K562 (cell line): ENCODE results near the gene SPRING1. TPM values are rescaled to one million over a fixed set of nuclear protein-coding genes. Genes with fewer than 3 reads are reported as not detected.
A peak's percentile ranks its signal among the peaks of the same experiment; 100 is the strongest.

ENCODE experiments used
- ARID3B ChIP-seq: fragments of 250-450 bp; sonication (Bioruptor Pico); IDR thresholded peaks from 2 replicates; pipeline ENCODE4 v1.4.0; 2020; ENCODE audit warnings: borderline replicate concordance
- CHD2 ChIP-seq: IDR thresholded peaks from 2 replicates; pipeline ENCODE4 v1.6.1; 2011; ENCODE audit warnings: low read depth, low read length
- CREM ChIP-seq: IDR thresholded peaks from 2 replicates; pipeline ENCODE4 v1.6.1; 2014; ENCODE audit warnings: antibody characterized with exemption, low read depth
- FOXK2 ChIP-seq, 2 experiments: fragments of 450-650 bp; IDR thresholded peaks in 1 of 2; conservative IDR thresholded peaks in 1 of 2; 2 replicates each; pipeline ENCODE4 v1.6.1; 2016; ENCODE audit warnings: low read depth in 2 of 2, mild to moderate bottlenecking in 1 of 2
- HMGN3 ChIP-seq: IDR thresholded peaks from 2 replicates; pipeline ENCODE4 v1.6.1; 2011; ENCODE audit warnings: borderline replicate concordance, low read depth, mild to moderate bottlenecking, mixed read lengths, low read length; ENCODE audit not compliant: insufficient read length; ENCODE audit errors: extremely low read depth
- HNRNPUL1 ChIP-seq: fragments of 200-400 bp; formaldehyde crosslinking; IDR thresholded peaks from 2 replicates; pipeline ENCODE4 v1.6.1; 2017; ENCODE audit warnings: low read length
- JUND ChIP-seq, 2 experiments: IDR thresholded peaks; 2 replicates in 1 of 2; 3 replicates in 1 of 2; pipeline ENCODE4 v1.6.1; 2011; ENCODE audit warnings: borderline replicate concordance in 2 of 2, low read depth in 2 of 2, low read length in 2 of 2, improper control_type of control experiment in 1 of 2, missing biosample characterization in 1 of 2, missing genetic modification characterization in 1 of 2, missing genetic modification reagents in 1 of 2
- MCM7 ChIP-seq, 2 experiments: fragments of 450-650 bp; IDR thresholded peaks; 2 replicates each; pipeline ENCODE4 v1.6.1; 2016 to 2018
- NCOA6 ChIP-seq: fragments of 450-650 bp; IDR thresholded peaks from 2 replicates; pipeline ENCODE4 v1.6.1; 2017; ENCODE audit warnings: mild to moderate bottlenecking
- NFXL1 ChIP-seq: fragments of 450-650 bp; formaldehyde crosslinking; IDR thresholded peaks from 2 replicates; pipeline ENCODE4 v1.4.0; 2021; ENCODE audit warnings: mild to moderate bottlenecking
- PHB2 ChIP-seq: fragments of 450-650 bp; IDR thresholded peaks from 2 replicates; pipeline ENCODE4 v1.6.1; 2017; ENCODE audit warnings: low read depth
- PHF21A ChIP-seq: fragments of 450-650 bp; IDR thresholded peaks from 2 replicates; pipeline ENCODE4 v1.6.1; 2017; ENCODE audit warnings: low read depth, borderline replicate concordance
- RBFOX2 ChIP-seq: fragments of 200-400 bp; formaldehyde crosslinking; IDR thresholded peaks from 2 replicates; pipeline ENCODE4 v1.6.1; 2017; ENCODE audit warnings: low read depth, mild to moderate bottlenecking, low read length, moderate library complexity
- RBM22 ChIP-seq: fragments of 200-400 bp; formaldehyde crosslinking; IDR thresholded peaks from 2 replicates; pipeline ENCODE4 v1.6.1; 2018; ENCODE audit warnings: low read length, low read depth; ENCODE audit not compliant: poor library complexity, severe bottlenecking
- STAG1 ChIP-seq: sonication (generic); formaldehyde crosslinking; IDR thresholded peaks from 2 replicates; pipeline ENCODE4 v1.5.0; 2020; ENCODE audit warnings: missing genetic modification reagents, borderline replicate concordance
- TAF15 ChIP-seq: fragments of 200-400 bp; formaldehyde crosslinking; IDR thresholded peaks from 2 replicates; pipeline ENCODE4 v1.6.1; 2017; ENCODE audit warnings: mild to moderate bottlenecking, low read depth, low read length, moderate library complexity
- TGIF2 ChIP-seq: sonication (generic); formaldehyde crosslinking; IDR thresholded peaks from 2 replicates; pipeline ENCODE4 v1.8.1; 2022; ENCODE audit warnings: mild to moderate bottlenecking, missing genetic modification reagents, moderate library complexity
- THAP12 ChIP-seq: fragments of 250-450 bp; sonication (Bioruptor Pico); IDR thresholded peaks from 2 replicates; pipeline ENCODE4 v1.9.0; 2021; ENCODE audit warnings: mild to moderate bottlenecking, inconsistent platforms
- U2AF1 ChIP-seq: fragments of 200-400 bp; formaldehyde crosslinking; optimal IDR thresholded peaks from 2 replicates; pipeline ENCODE3; 2017; ENCODE audit warnings: mild to moderate bottlenecking, low read depth, low read length, moderate library complexity
- U2AF2 ChIP-seq: fragments of 200-400 bp; formaldehyde crosslinking; optimal IDR thresholded peaks from 2 replicates; pipeline ENCODE3; 2017; ENCODE audit warnings: low read depth, mild to moderate bottlenecking, low read length
- ZBTB8A ChIP-seq: fragments of 450-650 bp; IDR thresholded peaks from 2 replicates; pipeline ENCODE4 v1.6.1; 2018; ENCODE audit warnings: mild to moderate bottlenecking, moderate library complexity; ENCODE audit not compliant: partially characterized antibody
- ZNF134 ChIP-seq: fragments of 250-450 bp; sonication (Bioruptor Pico); conservative IDR thresholded peaks from 2 replicates; pipeline ENCODE4 v1.4.0; 2020
- ZNF41 ChIP-seq: fragments of 250-450 bp; sonication (Bioruptor Pico); conservative IDR thresholded peaks from 2 replicates; pipeline ENCODE4 v1.4.0; 2020; ENCODE audit warnings: mild to moderate bottlenecking
- ZNF780A ChIP-seq: fragments of 250-450 bp; sonication (Bioruptor Pico); IDR thresholded peaks from 2 replicates; pipeline ENCODE4 v1.5.0; 2021; ENCODE audit warnings: mild to moderate bottlenecking
- polyA plus RNA-seq, 8 experiments: library from polyadenylated mRNA; depleted of rRNA in 4 of 8; stranded (reverse) in 5 of 8; unstranded in 3 of 8; fragments of >200 nt; fragmentation: Nextera tagmentation in 2 of 8; fragmentation: Illumina TruSeq in 1 of 8; extraction: Ambion mirVana in 2 of 8; extraction: Trizol in 1 of 8; gene quantifications; 2 replicates each; pipeline versions ENCODE4 v1.2.1 to v1.2.3, GENCODE V29; 2011 to 2014; ENCODE audit warnings: inconsistent platforms in 1 of 8, missing spikeins in 1 of 8
- total RNA-seq, 7 experiments: library from RNA; depleted of rRNA in 6 of 7; stranded (reverse); fragments of >200 nt in 6 of 7; fragmentation: Illumina TruSeq in 2 of 7; extraction: Trizol in 2 of 7; gene quantifications; 2 replicates each; pipeline versions ENCODE4 v1.2.1 to v1.2.3, GENCODE V29; 2011 to 2021; ENCODE audit warnings: low replicate concordance in 1 of 7
- TF ChIP-seq, protein P1 (sequence below): fragments of 450-650 bp; formaldehyde crosslinking; IDR thresholded peaks from 2 replicates; pipeline ENCODE4 v1.4.0; 2020; ENCODE audit warnings: mild to moderate bottlenecking, moderate library complexity

The SPRING1 gene
- total and polyA plus RNA-seq, 9 of the 15 experiments (the other 6 are each of a cell fraction or from before 2014, with no cell fraction given): 1.1 to 20.0 (median 8.0) TPM

DNA sequence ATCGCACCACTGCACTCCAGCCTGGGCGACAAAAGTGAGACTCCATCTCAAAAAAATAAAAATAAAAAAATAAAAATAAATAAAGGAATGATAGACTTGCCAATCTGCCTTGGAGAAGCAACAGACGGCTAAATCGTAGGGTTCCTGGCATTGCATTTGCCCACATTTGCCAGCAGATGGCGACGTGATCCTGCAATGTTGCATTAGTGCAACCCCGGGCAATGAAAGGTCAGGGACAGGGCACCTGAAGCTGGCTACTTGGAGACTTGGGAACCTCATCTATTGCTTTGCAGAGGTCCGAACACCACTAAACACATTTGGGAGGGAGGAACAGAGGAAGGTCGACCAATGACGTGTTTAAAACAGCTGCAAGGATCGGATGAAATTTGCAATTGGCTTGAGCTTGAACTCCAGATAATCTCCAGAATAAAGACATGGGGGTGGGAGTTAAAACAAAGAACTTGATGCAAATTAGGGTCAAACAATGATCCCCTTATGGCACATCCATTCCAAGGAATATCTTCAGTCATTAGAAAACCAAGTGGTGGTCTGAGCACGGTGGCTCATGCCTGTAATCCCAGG, 34.6 kb downstream of the SPRING1 start (continued):
- TF ChIP-seq STAG1: peak; percentile 95
- TF ChIP-seq RBFOX2: no peak
- no peak for TF ChIP-seq TAF15
- no peak for TF ChIP-seq ARID3B
- no peak for TF ChIP-seq NFXL1 (CRISPR knock-in tag)
- TF ChIP-seq ZNF780A: no peak
- no peak for TF ChIP-seq ZNF41
- 0 out of 2 replicates have a peak, but pooled peaks have one; percentile 7 for TF ChIP-seq PHB2
- TF ChIP-seq HMGN3: no peak
- no peak for TF ChIP-seq NCOA6
- TF ChIP-seq ZNF134 (CRISPR knock-in tag): no peak
- no peak for TF ChIP-seq TGIF2 (CRISPR knock-in tag)
- TF ChIP-seq, protein P1, sequence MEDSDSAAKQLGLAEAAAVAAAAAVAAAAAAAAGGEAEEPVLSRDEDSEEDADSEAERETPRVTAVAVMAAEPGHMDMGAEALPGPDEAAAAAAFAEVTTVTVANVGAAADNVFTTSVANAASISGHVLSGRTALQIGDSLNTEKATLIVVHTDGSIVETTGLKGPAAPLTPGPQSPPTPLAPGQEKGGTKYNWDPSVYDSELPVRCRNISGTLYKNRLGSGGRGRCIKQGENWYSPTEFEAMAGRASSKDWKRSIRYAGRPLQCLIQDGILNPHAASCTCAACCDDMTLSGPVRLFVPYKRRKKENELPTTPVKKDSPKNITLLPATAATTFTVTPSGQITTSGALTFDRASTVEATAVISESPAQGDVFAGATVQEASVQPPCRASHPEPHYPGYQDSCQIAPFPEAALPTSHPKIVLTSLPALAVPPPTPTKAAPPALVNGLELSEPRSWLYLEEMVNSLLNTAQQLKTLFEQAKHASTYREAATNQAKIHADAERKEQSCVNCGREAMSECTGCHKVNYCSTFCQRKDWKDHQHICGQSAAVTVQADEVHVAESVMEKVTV (CRISPR knock-in tag): peak; percentile 87
- no peak for TF ChIP-seq U2AF1
- TF ChIP-seq RBM22: no peak
- no peak for TF ChIP-seq THAP12 (CRISPR knock-in tag)
- no peak for TF ChIP-seq U2AF2
- TF ChIP-seq MCM7 (IDR thresholded peaks at IDR 0.05): no peak
- TF ChIP-seq CREM: no peak
- no peak for TF ChIP-seq ZBTB8A
- TF ChIP-seq CHD2: no peak
- no peak for TF ChIP-seq PHF21A
- TF ChIP-seq FOXK2 (conservative IDR thresholded peaks at IDR 0.05 in 1 of 2, IDR thresholded peaks at IDR 0.05 in 1 of 2; ENCODE audit: low read depth in 2 of 2): 0 out of 4 replicates have a peak, but pooled peaks of 1 of the 2 experiments have one; percentile 11
- no peak for TF ChIP-seq HNRNPUL1
- peak; percentile 41; the same call in 1 of the 2 replicates for TF ChIP-seq JUND (IDR thresholded peaks at IDR 0.05; ENCODE audit: borderline replicate concordance, low read depth, low read length)
- no peak for TF ChIP-seq JUND (tag; IDR thresholded peaks at IDR 0.05; ENCODE audit: borderline replicate concordance, low read depth, low read length)
